ENCODE results near the gene EBI3.
"Not testable (repeated sequence)": the region's sequence is repeated elsewhere in the genome, so short reads cannot be mapped to it uniquely, and the experiment has no call there.

EBI3 gene

DNA sequence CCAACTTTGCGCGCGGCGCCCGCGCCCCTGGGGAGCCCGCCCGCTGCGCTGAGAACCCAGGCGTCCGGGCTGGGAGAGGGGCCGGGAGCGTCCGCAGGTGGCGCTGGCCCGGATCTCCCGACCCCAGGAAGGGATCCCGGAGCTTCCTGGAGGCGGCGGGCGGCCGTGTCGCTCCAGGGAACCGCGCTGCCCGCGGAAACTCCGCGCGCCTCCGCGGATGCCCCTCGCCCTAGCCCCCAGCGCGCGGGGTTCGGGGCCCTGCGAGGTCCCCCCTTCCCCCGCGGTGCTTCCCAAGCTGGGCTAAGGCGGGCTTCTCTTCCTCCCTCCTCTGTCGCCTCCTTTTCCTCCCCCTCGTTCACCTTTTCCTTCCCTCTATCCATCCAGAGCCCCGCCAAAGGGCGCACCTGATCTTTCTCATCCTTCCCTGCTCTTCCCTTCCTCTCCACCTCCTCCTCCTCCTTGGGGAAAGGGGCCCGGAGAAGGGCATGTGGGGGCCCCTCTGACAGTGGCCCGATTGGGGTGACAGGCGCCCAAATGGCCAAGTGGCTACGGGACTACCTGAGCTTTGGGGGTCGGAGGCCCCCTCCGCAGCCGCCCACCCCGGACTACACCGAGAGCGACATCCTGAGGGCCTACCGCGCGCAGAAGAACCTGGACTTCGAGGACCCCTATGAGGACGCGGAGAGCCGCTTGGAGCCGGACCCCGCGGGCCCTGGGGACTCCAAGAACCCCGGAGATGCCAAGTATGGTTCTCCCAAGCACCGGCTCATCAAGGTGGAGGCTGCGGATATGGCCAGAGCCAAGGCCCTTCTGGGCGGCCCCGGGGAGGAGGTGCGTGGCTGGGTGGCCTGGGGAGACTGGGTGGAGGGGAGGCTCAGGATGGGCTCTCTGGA is 50.5 kb downstream of the EBI3 start:
- DNase-seq = no peak

DNA sequence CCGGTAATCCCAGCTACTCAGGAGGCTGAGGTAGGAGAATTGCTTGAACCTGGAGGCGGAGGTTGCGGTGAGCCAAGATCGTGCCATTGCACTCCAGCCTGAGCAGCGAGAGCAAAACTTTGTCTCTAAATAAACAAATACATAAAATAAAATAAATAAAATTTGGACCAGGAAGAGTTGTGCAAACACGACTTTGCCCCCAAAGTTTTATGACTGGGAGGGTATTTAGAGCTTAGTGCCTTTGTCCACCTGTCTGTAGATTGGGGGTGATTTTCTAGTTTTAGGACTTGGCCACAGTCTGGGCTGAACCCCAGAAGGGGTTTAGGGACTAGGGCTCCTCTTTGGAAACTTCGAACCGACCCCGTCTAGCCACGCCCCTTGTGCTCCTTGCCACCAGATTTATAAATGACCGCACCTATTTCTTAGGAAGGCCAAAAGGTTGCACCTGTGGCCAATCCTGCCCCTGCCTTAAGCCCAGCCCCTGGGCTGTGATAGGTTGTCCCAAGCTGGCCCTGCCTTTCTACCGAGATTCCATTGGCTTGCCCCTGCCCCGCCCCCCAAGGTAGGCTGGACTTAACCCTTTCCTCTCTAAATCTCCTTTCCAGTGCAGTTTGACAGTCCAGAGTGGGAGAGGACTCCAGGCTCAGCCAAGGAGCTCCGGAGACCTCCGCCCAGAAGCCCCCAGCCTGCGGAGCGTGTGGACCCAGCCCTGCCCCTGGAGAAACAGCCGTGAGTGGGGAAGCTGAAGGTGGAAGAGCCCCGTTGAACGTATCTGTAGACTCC is 55.0 kb downstream of the EBI3 start:
- DNase-seq = no peak

DNA sequence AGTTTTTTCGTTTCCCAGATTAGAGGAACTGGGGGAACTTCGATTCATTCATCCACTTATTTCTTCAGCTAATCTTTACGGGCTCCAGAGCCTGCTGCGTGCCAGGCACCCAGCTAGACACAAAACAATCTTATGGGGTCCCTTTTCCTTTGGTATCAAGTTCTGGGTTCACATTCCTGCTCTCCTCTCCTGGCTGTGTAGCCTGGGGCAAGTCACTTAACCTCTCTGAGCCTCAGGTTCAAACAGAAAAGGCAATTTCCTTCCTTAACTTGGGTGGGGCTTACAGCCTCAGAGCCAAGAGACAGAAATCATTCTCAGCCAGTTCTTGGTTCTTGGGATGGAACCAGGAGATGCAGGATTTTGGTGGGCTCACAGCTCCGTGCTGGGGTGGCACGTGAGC is 55.7 kb downstream of the EBI3 start:
- DNase-seq = no peak

- DNase-seq = not testable (repeated sequence)
These were observed 56.8 kb downstream of the EBI3 start for GRCh38 chr19:4286141-4286540.
